GF-D8 (cell line): ENCODE data around the gene CTSW.

Experiments
- DNase-seq: peaks from one replicate; lab custom pipeline; 2025; lab: John Stamatoyannopoulos, UW

Gene CTSW

DNA sequence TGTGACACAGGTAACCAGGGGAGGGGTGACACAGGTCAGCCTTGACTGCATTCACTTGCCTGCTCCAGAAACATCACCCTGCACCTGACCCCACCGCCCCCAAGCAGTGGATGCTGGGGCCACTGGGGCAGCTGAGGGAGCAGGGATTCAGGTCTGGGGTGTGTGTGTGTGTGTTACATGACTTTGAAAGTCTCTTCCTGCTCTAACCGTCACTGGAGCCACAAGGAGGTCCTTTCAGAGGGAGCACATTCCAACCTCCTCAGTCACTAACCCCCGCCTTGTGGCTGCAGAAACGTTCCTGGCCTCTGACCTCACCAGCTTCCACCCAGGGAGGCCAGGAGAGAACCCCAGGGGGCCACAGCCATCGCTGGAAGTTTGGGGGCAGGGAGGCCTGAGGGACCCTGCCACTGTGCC, 23.4 kb downstream of the CTSW start:
- DNase-seq: no peak

DNA sequence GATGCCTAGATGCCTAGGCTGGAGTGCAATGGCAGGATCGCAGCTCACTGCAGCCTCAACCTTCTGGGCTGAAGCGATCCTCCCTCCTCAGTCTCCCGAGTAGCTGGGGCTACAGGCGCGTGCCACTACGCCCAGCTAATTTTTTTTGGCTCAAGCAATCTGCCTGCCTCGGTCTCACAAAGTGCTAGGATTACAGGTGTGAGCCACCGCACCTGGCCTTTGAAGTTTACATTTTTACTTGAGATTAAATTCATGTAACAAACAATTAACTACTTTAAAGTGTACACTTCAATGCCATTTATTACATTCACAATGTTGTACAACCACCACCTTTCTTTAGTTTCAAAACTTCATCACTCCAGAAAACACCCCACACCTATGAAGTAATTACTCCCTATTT, 24.1 kb downstream of the CTSW start:
- DNase-seq: no peak

DNA sequence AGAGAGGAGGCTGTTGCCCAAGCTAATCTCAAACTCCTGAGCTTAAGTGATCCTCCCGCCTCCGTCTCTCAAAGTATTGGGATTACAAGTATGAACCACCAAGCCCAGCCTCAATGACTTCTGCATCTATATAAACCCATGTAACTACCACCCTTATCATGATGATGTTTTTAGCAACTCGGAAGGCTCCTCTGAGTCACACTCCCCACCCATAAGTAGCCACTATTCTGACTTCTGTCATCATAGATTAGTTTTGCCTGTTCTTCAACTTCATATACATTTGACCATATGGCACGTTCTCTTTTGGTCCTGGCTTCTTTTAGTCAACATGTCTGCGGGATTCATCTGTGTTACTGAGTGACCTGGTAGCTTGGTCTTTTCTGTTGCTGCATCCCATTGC, 27.0 kb downstream of the CTSW start:
- DNase-seq: no peak

DNA sequence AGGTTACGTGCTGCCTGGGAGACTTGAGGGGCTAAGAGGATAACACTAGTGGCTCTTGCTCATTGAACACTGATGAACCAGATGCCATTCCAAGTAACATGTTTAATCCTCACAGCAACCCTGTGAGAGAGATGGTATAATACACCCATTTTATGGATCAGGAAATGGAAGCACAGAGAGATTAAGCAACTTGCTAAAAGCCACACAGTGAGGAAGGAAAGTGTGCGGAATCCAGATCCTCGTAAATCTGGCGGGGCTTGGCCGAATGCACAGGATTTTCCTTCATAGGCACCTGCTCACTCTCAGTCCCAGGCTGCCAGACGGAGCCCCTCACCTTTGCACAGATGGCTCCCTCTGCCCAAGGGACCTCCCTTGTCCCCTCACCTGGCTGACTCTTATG, 28.2 kb downstream of the CTSW start:
- DNase-seq: no peak

DNA sequence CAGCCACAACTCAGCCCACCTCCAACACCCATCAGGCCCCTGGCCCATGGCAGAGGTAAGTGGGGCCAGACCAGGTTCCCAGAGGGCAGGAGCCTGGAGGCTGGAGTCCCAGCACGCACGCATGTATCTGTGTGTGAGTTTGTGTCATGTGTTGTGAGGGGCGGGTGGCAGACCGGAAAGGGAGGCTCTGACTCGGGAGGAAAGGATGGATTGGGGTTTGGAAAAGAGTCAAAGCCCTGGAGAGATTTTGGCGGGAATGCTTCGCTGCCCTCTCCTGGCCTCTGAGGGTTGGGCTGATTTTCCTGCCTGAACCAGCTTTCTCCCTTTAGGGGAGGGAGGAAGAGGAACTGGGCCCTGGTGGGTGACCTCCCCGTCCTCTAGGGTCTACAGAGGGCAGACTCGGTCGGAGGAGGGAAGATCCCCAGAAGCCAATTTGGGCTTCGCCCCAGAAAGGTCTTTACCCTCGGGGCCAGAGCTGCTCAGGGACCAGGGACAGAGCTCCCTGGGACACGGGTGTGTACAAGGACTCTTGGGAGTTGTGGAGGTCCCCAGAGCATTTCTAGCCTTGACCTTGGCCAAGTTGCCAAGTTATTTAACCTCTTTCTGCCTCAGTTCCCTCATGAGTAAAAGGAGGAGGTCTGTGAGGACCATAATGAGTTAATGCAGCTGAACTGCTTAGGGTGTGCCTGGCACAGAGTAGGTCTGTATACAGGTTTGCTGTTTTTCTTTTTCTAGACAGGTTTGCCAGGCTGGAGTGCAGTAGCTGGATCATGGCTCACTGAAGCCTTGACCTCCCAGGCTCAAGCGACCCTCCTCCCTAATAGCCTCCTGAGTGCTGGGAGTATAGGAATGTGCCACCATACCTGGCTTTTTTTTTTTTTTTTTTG, 32.3 kb downstream of the CTSW start:
- no peak for DNase-seq

DNA sequence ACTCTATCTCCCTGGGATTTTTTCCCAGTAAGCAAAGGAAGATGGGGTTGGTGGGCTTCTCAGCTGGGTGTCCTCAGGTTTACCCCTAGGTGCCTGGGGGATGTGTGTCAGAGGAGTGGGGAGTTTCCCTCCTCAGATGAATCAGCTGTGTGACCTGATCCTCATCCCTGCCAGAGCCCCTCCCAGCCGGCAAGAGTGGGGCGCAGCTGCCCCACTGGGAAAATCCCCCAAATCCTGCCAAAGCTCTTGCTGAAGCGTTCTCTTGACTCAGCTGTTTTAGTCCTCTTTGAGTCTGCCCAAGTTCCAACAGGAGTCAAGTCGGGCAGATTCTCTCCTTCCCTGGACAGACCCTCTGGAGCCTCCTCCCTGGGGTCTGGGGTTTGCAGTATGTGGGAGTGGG, 33.2 kb downstream of the CTSW start:
- no peak for DNase-seq

- no peak for DNase-seq
Observed at GRCh38 chr11:65915101-65915820, 35.6 kb downstream of the CTSW start.

DNA sequence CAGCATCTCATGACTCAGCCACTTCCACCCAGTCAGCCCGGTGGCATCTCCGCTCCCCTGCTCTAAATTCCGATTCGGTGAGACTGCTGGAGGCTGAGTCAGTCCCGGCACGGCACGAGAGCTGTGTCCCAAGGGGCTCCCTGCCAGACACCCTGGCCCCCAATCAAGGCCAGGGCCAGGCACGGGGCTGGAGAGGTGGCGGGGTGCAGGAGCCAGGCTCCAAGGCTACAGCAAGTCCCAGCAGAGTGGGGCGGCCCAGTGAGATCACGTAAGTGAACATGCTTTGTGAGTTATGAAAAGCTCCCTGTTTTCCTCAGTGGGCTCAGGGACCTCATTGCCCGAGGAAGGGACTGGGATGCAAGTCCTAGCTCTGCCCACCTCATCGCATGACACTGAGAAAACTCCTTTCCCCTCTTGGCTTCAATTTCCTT, 36.2 kb downstream of the CTSW start:
- DNase-seq: no peak

- DNase-seq: no peak
Observed at GRCh38 chr11:65916391-65916790, 36.8 kb downstream of the CTSW start.

DNA sequence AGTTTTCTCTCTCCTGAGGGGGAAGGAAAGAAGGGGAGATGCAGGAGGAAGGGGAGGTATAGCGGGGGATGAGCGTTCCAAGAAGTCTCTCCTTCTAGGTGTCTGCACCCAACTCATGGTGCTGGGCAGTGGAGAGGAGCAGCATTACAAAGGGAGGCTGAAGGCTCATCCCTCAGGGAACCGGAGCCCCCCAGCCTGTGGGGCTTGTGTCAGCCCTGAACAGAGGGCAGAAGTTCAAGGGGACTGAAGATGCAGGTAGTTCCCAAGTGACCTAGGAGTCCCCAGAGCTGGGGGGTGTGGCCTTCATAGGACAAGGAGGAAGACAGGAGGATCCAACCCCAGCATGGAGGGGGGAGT, 37.4 kb downstream of the CTSW start:
- no peak for DNase-seq

DNA sequence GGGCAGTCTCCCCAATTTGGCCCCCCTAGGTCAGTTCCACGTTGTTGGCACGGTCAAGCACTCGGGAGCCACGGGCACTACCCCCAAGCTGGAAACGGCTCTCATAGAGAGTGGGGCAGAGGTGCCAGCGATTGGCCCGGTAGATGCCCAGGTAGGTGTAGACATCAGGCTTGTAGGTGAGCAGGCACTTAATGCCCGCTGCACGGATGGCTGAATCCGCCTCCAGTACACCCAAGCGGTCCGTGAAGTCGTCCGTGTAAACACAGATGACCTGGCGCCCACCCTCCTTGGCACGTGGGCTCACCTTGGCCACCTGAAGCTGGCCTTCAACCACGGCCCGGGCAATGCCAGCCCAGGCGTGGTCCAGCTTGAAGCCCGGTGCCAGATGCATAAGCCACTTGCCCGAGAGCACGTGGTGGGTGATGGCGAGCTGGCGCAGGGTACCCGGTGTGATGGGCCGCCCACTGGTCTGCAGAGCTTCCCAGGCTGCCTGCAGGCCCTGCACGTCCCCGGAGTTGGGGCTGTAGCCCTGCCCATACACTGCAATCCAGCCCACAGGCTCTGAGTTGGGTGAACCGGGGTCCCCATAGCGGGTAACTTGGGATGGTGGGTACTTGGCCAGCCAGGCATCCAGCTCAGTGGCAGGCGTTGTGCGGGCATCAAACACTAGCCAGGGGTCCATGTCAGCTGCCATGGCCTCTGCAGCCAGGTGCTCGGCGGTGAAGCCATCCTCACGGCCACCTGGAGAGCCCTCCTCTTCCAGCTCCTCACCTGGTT, 38.0 kb downstream of the CTSW start:
- no peak for DNase-seq

GRCh38 chr11:65918211-65919140, 38.8 kb downstream of the CTSW start, which contains the start of gene C11orf68:
TSS of gene C11orf68 (minus strand) at chr11:65919062. CDS start at chr11:65919031, 31 bp downstream.
- no peak for DNase-seq

DNA sequence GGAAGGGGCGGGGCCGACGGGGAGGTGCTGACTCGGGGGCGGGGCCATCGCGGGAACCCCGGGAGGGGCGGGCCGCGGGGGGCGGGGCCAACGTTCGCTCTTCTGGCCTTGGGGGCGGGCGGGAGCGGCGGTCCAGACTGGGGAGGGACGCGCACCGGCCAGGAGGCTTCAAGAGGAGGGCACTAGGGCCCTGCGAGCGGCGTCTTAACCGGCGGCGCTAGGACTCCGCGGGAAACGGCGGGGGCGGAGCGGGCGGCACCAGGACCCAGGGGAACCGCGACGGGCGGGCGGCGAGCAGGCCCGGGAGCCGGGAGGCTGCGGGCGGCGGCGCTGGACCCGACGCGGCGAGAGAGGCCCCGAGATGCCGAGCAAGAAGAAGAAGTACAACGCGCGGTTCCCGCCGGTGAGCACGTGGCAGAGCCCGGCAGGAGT, 39.5 kb downstream of the CTSW start, which contains the start of gene DRAP1:
Gene DRAP1, plus strand, starts transcription at position 286 of the 432 bp plus-strand sequence. Its CDS starts 76 bp downstream, at position 362.
- DNase-seq: peak; percentile 92

- DNase-seq: no peak
Observed at GRCh38 chr11:65919573-65920371, 40.1 kb downstream of the CTSW start.

DNA sequence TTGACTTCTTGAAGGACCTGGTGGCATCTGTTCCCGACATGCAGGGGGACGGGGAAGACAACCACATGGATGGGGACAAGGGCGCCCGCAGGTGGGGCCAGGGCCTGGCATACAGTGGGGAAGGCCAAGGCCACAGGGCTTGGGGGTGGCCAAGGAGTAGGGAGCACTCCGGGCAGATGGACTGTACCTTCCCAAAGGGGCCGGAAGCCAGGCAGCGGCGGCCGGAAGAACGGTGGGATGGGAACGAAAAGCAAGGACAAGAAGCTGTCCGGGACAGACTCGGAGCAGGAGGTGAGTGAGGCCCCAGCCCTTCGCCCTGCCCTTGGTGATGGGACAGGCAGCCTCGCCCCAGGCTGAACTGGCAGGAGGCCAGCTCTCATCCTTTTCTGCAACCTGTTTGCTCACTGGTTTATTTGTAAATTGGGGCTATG, 40.8 kb downstream of the CTSW start:
- DNase-seq: no peak

DNA sequence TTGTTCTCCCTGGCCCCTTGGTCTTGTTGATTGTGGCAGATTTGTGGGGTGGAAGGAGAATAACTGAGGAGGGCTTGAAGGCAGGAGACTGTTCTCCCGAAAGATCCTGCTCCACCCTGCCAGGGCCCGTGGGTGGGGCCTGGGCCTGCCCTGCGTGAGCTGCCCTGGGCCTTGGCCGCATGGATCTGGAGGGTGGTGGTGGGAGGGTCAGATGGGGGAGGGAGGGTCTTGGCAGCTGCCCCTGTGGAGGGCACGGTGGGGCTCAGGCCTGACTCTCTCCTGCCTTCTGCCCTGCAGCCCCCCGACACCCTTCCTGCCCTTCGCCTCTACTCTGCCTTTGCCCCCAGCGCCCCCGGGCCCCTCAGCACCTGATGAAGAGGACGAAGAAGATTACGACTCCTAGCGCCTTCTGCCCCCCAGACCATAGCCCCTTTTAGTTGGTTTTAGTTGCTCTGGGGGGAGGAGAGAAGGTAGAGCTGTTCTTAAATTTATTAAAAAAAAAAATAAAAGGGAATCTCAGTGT, 41.5 kb downstream of the CTSW start:
- DNase-seq: no peak

- DNase-seq: no peak
Observed at GRCh38 chr11:65921876-65922275, 42.2 kb downstream of the CTSW start.

DNA sequence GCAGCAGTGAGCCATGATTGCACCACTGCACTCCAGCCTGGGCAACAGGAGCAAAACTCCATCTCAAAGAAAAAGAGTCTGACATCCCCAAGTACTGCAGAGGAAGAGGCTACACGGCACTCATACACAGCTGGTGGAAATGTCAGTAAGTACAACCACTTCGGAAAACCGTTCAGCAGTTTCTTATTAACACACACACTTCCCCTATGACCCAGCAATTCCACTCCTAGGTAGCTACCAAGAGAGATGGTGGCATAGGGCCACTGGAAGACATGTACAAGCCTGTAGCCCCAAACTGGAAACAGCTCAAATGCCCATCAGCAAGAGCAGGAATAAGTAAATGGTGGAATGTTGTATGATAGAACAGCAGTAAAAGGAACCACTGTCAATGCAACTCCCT, 42.9 kb downstream of the CTSW start:
- DNase-seq: no peak

DNA sequence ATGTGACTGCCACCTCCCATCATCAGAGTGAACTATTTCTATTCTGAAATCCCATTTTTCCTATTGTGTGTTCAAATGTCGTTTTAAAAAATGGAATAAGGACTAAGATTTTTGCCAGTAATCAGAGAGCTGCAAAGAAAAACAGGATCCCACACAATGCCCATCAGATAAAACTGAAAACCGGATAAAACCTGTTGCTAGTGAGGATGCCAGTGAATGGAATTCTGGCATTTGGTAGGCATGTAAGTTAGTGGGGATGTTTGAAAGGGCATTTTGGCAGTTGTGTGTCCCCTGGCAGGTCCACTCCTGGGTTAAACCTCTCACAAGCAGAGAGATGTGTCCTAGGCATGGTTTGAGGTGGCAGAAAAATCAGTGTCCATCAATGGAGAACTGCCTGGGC, 45.8 kb downstream of the CTSW start:
- no peak for DNase-seq

DNA sequence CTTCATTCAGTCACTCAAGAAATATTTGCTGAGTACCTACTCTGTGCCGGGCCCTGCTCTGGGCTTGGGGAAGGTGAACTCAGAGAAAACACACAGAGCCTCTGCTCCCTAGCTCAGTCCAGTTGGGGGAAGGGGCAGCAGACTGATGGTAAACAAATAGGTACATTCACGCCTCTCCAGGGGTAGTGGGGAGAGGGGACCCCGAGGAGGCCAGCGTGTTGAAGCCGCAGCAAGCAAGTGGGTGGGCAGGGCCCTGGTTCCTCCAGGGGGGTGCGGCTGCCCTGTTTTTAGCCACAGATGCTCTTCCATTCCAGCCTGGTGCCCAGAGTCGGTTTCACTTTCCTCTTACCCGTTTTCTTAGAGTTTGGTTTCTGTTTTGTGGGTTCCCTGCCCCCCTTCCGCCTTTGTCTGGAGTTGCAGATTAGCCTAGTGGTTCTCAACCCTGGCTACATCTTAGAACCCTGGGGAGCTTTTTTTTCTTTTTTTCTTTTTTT, 48.3 kb downstream of the CTSW start:
- DNase-seq: no peak
